ENCODE data around the gene FBXL15.

Gene FBXL15

DNA sequence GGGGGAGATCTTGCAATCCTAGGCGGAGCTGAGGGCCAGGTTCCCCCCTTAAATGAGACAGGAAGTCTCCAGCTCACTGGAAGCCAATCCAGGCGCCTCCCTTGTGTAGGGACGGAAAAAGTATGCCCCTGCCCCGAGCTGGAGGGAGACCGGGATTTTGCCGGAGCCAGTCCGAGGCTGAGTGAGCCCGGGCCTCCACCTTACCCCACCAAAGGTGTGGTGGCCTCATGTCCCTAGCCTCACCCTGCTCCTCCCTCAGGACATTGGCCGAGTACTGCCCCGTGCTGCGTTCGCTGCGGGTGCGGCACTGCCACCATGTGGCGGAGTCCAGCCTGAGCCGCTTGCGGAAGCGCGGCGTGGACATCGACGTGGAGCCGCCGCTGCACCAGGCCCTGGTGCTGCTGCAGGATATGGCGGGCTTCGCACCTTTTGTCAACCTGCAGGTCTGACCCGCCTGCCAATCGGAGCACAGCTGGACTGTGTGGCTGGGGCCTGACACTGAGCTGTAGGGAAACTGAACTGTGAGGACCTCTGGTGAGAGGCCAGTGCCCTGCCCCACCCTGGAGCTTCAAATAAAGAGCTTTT lies 2.0 kb downstream of the FBXL15 start:
- Mint-ChIP-seq H3K4me3 (peak overlapping the region; percentile 85), H3K27ac (peak overlapping the region; percentile 93), H3K9me3 (no peaks in the 10 kb centered on the region), H3K27me3 (peaks cover 21% of the 10 kb centered on the region), H3K36me3 (ENCODE audit: low read depth) (peaks cover 65% of the 10 kb centered on the region), H3K4me1 (ENCODE audit: low read depth) (peaks cover 59% of the 10 kb centered on the region)
- intact Hi-C loops (cut with micrococcal nuclease), result loop anchor here (1.0 kb wide), 1 partner anchor 57 kb away; no protein-coding TSS in a partner anchor

- peaks cover 54% of the 10 kb centered on the region for H3K4me1 Mint-ChIP-seq (ENCODE audit: low read depth)
- H3K27me3 Mint-ChIP-seq, result peaks cover 12% of the 10 kb centered on the region
- H3K9me3 Mint-ChIP-seq, result no peaks in the 10 kb centered on the region
- no peak overlapping the region for H3K27ac Mint-ChIP-seq
- intact Hi-C loops (cut with micrococcal nuclease), result no loop called here
- H3K36me3 Mint-ChIP-seq (ENCODE audit: low read depth), result peaks cover 67% of the 10 kb centered on the region
- no peak overlapping the region for H3K4me3 Mint-ChIP-seq
These were observed 2.8 kb downstream of the FBXL15 start for GRCh38 chr10:102423372-102423968.

DNA sequence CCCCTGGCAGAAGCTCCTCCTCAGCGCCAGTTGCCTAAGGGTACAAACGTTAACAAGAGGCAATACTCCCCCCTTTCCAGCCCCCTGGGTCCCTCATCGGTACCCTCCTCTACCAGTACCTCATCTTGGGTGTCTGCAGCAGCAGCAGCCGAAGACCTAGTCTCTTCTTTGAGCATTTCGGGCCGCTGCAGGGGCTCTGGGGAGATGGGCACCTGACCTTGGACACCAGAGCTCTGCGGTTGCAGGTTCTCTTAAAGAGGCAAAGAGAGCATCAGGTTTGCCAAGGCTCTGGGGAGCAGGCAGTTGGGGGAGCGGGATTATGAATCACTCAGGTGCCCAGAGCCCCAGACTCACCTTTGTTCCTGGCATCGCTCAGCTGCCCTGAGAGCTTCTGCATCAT lies 3.5 kb downstream of the FBXL15 start:
- intact Hi-C loops (cut with micrococcal nuclease), result no loop called here
- no peak overlapping the region for H3K4me3 Mint-ChIP-seq
- H3K27me3 Mint-ChIP-seq, result peaks cover 5% of the 10 kb centered on the region
- H3K9me3 Mint-ChIP-seq, result no peaks in the 10 kb centered on the region
- no peak overlapping the region for H3K27ac Mint-ChIP-seq
- H3K4me1 Mint-ChIP-seq (ENCODE audit: low read depth), result peaks cover 48% of the 10 kb centered on the region
- peaks cover 67% of the 10 kb centered on the region for H3K36me3 Mint-ChIP-seq (ENCODE audit: low read depth)

GRCh38 chr10:102424916-102425315 lies 4.3 kb downstream of the FBXL15 start:
- H3K4me3 Mint-ChIP-seq, result no peak overlapping the region
- H3K27me3 Mint-ChIP-seq, result no peaks in the 10 kb centered on the region
- intact Hi-C loops (cut with micrococcal nuclease), result no loop called here
- H3K9me3 Mint-ChIP-seq, result no peaks in the 10 kb centered on the region
- no peak overlapping the region for H3K27ac Mint-ChIP-seq
- H3K4me1 Mint-ChIP-seq (ENCODE audit: low read depth), result peaks cover 40% of the 10 kb centered on the region
- H3K36me3 Mint-ChIP-seq (ENCODE audit: low read depth), result peaks cover 67% of the 10 kb centered on the region

- Mint-ChIP-seq H3K4me1 (ENCODE audit: low read depth) (peaks cover 35% of the 10 kb centered on the region), H3K27me3 (no peaks in the 10 kb centered on the region), H3K36me3 (ENCODE audit: low read depth) (peaks cover 67% of the 10 kb centered on the region), H3K4me3 (no peak overlapping the region), H3K9me3 (no peaks in the 10 kb centered on the region), H3K27ac (no peak overlapping the region)
- intact Hi-C loops (cut with micrococcal nuclease), result no loop called here
These were observed 4.8 kb downstream of the FBXL15 start for GRCh38 chr10:102425444-102425843.

GRCh38 chr10:102426803-102427287 lies 6.2 kb downstream of the FBXL15 start:
- intact Hi-C loops (cut with micrococcal nuclease), result no loop called here
- Mint-ChIP-seq H3K9me3 (no peaks in the 10 kb centered on the region), H3K27ac (no peak overlapping the region), H3K27me3 (no peaks in the 10 kb centered on the region), H3K4me3 (no peak overlapping the region), H3K4me1 (ENCODE audit: low read depth) (peaks cover 40% of the 10 kb centered on the region), H3K36me3 (ENCODE audit: low read depth) (peaks cover 60% of the 10 kb centered on the region)

DNA sequence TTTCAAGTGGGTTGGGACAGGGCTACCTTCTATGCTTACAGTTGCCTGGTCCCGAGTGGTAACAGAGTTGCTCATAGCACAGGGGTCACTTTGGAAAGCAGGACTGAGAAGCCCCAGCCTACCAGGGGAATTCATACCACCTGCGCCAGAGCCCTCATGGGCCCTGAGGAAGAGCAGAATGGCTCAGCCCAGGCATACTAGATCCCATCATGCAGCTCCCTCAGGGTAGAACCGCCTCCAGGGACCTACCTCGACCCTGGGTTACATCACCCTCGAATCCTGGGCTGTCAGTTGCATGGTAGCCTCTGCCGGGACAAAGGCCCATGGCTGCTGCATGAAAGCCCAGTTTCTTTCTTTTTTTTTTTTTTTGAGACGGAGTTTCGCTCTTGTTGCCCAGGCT lies 8.8 kb downstream of the FBXL15 start:
- Mint-ChIP-seq H3K9me3 (no peaks in the 10 kb centered on the region), H3K27ac (no peak overlapping the region), H3K36me3 (ENCODE audit: low read depth) (peaks cover 51% of the 10 kb centered on the region), H3K27me3 (no peaks in the 10 kb centered on the region), H3K4me1 (ENCODE audit: low read depth) (peaks cover 43% of the 10 kb centered on the region), H3K4me3 (no peak overlapping the region)
- intact Hi-C loops (cut with micrococcal nuclease), result no loop called here

GRCh38 chr10:102431452-102432124 lies 11.0 kb downstream of the FBXL15 start:
- Mint-ChIP-seq H3K4me3 (peak overlapping the region; percentile 92), H3K27me3 (no peaks in the 10 kb centered on the region), H3K36me3 (ENCODE audit: low read depth) (peaks cover 30% of the 10 kb centered on the region), H3K4me1 (ENCODE audit: low read depth) (peaks cover 54% of the 10 kb centered on the region), H3K9me3 (no peaks in the 10 kb centered on the region), H3K27ac (peak overlapping the region; percentile 87)
- intact Hi-C loops (cut with micrococcal nuclease), result loop anchor here (2.0 kb wide), 1 partner anchor 21 kb away; no protein-coding TSS in a partner anchor

DNA sequence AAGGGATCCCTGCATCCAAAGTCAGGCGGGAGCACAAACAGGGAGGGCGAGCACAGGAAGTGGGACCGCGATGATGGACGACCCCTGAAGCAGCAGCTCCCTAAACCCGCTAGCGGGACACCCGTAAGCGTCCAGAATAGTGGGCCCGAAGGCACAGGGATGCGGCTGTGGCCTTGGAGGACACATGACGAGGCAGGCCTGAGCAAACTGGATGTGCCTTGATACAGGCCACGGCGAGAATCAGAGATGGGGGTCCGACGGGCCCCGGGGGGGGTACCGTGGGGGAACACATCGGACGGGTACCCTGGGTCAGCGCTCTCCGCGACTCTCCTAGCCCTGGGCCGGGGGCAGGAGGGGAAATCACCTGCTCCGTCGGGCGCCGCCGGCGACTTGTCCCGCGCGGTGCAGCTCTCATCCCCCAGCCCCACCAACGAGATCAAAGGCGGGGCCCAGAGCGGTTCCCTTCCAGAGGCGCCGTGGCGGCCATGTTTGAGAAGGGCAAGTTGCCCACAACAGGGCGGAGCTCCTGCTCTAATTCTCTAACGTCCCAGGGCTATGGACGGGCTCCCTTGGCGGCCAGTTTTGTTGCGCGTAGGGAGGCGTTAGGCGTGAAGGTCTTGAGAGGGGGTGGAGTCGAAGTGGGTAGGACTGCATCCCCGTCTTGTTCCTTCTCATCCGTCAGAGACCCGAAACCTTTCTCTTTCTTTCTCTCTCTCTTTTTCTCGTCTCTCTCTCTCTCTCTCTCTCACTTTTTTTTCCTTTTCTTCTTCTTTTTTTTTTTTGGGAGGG lies 11.7 kb downstream of the FBXL15 start, which contains the start of gene CUEDC2:
Gene CUEDC2, minus strand, starts transcription at position 413 of the 789 bp plus-strand sequence. CDS start 7,386 bp downstream, outside the sequence.
- Mint-ChIP-seq H3K4me3 (peak within 1 kb of the TSS; percentile 92), H3K27me3 (no peaks in the 10 kb centered on the region), H3K36me3 (ENCODE audit: low read depth) (peaks cover 24% of the 10 kb centered on the region), H3K9me3 (no peaks in the 10 kb centered on the region), H3K4me1 (ENCODE audit: low read depth) (peaks cover 57% of the 10 kb centered on the region), H3K27ac (peak within 1 kb of the TSS; percentile 87)
- intact Hi-C loops (cut with micrococcal nuclease), result loop anchor here (2.0 kb wide), 1 partner anchor 20 kb away; no protein-coding TSS in a partner anchor

DNA sequence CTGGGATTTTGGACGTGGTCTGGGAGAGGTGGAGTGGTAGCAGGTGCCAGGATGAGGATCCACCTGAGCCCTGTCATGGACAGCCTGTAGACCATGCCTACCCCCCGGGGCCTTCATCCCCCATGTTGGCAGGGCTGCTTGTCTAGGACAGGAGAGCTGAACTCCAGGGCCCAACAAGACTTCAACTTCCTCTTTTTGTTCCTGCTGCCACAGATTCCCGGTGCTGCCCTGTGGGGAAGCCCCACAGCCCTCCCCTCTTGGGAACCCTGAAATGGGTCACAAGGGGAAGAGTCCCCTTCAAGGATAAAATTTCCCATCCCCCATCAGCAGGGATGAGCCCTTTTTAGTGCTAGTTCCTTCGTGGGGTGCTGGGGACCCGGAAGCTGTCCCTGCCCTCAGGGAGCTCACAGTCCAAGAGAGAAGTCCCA lies 13.0 kb downstream of the FBXL15 start:
- intact Hi-C loops (cut with micrococcal nuclease), result loop anchor here (2.0 kb wide), 2 partner anchors 19 to 69 kb away; partner anchors contain the start of genes ACTR1A and SUFU
- Mint-ChIP-seq H3K9me3 (no peaks in the 10 kb centered on the region), H3K27ac (peak overlapping the region; percentile 87), H3K4me3 (peak overlapping the region; percentile 92), H3K36me3 (ENCODE audit: low read depth) (peaks cover 33% of the 10 kb centered on the region), H3K4me1 (ENCODE audit: low read depth) (peaks cover 65% of the 10 kb centered on the region), H3K27me3 (no peaks in the 10 kb centered on the region)

DNA sequence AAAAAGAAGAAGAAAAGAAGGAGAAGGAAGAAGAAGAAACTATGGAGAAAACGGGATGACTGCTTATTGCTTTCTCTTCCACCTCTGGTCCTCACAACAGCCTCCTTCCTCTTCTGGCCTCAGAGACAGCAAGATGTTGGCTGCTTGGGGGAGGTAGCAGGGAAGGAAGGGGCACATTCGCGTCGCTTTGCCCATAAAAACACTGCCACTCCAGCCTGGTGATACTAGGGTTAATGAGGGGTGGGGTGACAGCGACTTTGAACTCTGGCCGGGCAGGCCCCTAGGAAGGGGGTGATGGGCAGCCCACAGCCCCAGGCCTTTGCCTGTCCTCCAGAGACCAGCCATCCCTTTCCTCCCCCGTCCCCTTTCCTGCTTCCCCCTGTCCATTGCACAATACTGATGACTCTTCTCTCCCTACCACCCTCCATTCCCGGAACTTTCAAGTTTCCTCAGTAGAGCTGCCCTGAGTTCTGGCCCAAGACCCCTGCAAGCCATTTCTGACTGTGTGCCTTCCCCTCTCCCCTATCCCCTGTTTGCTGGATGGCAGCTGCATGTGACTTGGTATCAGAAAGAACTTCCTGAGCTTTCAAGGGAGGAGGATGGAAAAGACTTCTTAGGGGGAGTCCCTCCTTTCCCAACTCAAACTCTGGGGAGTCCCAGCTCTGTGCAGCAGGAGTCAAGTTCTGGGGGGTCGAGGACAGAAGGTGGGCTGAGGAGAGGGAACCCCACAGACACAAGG lies 13.9 kb downstream of the FBXL15 start:
- Mint-ChIP-seq H3K27ac (peak overlapping the region; percentile 87), H3K36me3 (ENCODE audit: low read depth) (peaks cover 39% of the 10 kb centered on the region), H3K4me1 (ENCODE audit: low read depth) (peaks cover 67% of the 10 kb centered on the region), H3K27me3 (no peaks in the 10 kb centered on the region), H3K4me3 (peak overlapping the region; percentile 75), H3K9me3 (no peaks in the 10 kb centered on the region)
- intact Hi-C loops (cut with micrococcal nuclease), result loop anchor here (2.0 kb wide), 1 partner anchor 68 kb away; the partner anchor contains the start of genes ACTR1A and SUFU

DNA sequence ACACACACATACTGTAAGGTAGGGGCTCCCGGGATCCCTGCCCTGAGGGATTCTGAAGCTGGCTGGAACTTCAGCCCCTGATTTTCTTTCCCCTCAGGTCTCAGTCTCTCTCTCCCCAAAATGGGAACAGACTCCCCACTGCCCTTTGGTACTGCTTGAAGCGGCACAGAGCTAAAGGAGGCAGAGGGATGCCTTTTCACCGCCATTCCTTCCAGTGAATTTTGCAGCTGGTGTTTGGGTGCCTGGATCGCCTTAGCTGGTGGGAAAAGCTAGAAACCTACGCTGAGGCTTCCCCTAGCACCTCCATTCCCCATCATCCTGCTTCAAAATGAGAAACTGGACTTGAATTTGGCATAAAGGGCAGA lies 14.5 kb downstream of the FBXL15 start:
- Mint-ChIP-seq H3K27me3 (no peaks in the 10 kb centered on the region), H3K36me3 (ENCODE audit: low read depth) (peaks cover 39% of the 10 kb centered on the region), H3K4me3 (peak overlapping the region; percentile 75), H3K9me3 (no peaks in the 10 kb centered on the region), H3K27ac (peak overlapping the region; percentile 87), H3K4me1 (ENCODE audit: low read depth) (peaks cover 67% of the 10 kb centered on the region)
- intact Hi-C loops (cut with micrococcal nuclease), result loop anchor here (2.0 kb wide), 1 partner anchor 68 kb away; the partner anchor contains the start of genes ACTR1A and SUFU
